LNCAP (cell line): ENCODE measurements around the gene CFAP119.

Source experiments
- TF ChIP-seq, protein P1 (sequence below): fragments of 450-650 bp; IDR thresholded peaks from 2 replicates; pipeline ENCODE4 v1.5.1; 2017; ENCODE audit warnings: mild to moderate bottlenecking

Gene CFAP119

DNA sequence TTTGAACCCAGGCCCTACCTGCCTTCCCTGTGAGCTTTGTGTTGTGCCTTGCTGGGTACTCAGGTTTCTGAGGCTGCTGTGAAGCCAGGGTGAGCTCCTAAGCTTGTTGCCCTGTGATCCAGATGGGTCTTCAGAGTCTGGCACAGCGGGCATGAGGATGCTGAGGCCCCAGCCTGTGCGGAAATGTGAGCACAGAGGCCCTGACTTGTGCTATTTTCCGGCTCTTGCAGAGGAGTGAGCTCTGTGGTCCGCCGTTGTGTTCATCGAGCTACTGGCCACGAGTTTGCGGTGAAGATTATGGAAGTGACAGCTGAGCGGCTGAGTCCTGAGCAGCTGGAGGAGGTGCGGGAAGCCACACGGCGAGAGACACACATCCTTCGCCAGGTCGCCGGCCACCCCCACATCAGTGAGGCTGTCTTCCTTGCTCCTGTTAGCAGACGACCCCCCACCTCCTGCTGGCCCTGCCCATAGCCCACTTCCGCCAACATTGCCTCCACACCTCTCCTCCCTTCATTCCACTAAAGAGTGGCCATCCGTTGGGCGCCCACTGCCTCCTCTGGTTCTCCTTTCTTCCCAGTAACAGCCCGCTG is 10.9 kb downstream of the CFAP119 start:
- TF ChIP-seq, protein P1, sequence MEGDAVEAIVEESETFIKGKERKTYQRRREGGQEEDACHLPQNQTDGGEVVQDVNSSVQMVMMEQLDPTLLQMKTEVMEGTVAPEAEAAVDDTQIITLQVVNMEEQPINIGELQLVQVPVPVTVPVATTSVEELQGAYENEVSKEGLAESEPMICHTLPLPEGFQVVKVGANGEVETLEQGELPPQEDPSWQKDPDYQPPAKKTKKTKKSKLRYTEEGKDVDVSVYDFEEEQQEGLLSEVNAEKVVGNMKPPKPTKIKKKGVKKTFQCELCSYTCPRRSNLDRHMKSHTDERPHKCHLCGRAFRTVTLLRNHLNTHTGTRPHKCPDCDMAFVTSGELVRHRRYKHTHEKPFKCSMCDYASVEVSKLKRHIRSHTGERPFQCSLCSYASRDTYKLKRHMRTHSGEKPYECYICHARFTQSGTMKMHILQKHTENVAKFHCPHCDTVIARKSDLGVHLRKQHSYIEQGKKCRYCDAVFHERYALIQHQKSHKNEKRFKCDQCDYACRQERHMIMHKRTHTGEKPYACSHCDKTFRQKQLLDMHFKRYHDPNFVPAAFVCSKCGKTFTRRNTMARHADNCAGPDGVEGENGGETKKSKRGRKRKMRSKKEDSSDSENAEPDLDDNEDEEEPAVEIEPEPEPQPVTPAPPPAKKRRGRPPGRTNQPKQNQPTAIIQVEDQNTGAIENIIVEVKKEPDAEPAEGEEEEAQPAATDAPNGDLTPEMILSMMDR: no peak

DNA sequence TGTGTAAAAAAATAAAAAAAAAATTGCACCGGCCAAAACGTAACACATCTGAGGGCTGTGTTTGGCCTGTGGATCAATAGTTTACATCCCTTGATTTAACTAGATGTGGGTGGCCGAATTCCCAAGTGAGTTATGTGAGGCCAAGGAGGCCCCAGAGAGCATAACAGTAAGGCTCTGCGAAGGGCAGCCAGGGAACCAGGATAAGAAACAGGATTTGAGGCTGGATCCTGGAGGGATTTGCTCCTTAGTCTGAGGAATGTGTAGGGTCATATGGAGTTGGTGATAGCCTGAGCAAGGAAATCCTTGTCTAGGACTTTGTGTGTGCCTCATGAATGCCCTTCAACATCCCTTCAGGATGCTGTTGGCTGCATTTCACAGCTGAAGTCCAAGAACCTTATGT is 11.7 kb downstream of the CFAP119 start:
- TF ChIP-seq, protein P1: no peak

DNA sequence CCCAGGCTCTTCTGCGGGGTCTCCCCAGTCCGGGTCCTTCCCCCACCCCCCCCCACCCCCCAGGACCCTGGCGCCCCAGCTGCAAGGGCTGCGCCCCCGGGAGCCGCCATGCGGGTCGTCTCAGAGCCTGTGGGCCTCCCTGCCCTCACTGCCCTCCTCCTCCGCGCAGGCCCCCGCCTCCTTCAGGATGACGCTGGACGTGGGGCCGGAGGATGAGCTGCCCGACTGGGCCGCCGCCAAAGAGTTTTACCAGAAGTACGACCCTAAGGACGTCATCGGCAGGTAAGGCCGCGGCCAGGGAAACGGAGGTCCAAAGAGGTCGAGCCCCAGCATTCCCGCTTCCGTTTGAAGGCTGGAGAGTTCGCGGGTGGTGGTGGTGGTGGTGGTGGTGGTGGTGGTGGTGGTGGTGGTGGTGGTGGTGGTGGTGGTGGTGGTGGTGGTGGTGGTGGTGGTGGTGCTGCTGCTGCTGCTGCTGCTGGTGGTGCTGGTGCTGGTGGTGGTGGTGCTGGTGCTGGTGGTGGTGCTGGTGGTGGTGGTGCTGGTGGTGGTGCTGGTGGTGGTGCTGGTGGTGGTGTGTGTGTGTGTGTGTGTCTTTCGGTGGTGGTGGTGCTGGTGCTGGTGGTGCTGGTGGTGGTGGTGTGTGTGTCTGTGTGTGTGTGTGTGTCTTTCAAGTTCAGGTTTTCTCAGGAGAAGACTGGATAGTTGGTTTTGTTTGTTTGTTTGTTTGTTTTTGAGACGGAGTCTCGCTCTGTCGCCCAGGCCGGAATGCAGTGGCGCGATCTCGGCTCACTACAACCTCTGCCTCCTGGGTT is 13.0 kb downstream of the CFAP119 start:
- TF ChIP-seq, protein P1: no peak

DNA sequence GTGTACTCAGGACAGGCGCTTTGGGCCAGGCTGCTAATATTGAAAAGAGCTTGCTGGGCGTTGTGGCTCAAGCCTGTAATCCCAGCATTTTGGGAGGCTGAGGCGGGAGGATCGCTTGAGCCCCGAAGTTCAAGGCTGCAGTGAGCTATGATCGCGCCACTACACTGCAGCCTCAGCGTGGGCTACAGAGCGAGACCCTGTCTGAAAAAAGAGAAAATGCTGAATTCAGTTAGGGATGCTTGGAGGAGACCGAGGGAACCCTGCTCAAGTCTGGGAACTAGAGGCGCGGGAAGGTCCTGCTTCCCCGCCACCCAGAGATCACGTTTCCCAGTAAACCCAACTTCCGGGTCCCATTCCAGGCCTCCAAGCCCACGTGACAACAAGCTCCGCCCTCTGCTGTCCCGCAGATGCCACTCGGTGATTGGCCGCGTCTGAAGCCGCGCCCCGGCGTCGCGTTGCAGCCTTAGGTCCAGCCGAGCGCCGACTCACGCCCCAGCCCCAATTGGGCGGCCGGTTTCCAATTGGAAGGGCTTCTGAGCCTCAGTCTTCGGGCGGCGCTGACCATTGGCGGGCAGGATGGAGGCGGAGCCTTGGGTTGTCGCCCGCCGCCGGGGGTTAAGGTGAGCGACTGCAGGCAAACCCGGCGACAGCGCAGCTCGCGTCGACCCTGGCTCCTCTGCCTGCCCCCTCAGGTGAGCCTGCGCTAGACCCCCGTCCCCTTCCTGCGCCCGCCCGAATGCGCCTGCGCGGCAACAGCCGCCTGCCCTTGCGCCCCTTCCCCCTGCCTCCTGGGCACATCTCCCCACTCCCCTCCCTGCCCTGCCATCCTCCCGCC is 13.8 kb downstream of the CFAP119 start, which contains the start of gene PHKG2:
Gene PHKG2 (plus strand): TSS at position 627 of the 835 bp plus-strand sequence. CDS start 396 bp downstream, outside the sequence.
- TF ChIP-seq, protein P1: no peak

DNA sequence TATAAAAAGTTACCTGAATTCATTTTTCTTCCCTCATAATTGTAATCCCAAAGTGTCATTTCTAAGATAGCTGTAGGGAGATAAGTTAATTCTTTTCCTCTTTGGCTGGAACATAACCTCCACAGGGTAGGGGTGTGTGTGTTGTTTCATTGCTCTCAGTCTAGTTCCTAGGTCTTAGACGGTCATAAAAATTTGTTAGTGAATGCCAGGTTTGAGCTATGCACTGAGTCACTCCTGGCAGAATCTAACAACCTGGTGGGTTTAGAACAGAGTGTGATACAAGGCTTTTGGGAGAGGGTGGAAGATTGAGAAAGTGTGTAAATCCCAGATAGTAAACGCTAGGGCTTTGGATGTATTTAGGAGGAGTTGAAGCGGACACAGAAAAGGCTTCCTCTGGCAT is 14.5 kb downstream of the CFAP119 start:
- TF ChIP-seq, protein P1: no peak

DNA sequence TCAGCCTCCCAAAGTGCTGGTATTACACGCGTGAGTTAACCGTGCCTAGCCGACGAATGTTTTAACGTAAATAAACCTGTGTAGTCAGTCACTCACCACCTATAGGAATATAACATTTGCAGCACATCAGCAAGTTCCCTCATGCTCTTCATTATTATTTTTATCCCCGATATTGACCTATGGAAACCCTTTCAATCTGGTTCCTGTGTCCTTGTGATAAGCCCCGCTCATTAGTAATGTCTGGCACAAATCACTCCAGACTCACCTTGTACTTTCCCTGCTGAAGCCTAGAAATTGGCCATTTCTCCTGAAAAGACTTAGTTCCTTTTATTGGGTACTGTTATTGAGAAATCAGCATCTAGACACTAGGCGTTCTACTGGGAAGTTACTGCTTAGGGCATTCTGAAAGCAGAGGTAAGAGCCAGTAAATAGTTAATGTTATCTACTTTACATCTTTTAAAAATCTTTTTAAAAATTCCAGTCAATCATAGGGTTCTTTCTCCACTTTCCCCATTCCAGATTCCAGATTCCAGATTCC is 15.2 kb downstream of the CFAP119 start:
- TF ChIP-seq, protein P1: no peak

DNA sequence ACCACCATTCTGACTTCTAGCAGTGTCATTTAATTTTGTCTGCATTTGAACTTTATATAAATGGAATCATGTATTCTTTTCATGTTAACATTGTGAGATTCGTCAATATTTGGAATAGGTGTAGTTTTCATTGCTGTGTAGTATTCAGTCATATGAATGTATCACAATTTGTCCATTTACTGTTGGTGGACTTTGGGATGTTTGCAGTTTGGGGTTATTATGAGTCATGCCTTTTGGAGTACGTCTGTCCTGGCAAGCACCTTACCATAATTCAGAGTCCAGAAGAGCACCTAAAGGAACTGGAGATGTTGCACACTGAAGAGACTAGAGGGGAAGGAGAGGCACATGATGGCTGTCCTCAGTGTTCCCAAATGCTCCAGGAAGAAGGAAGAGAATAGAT is 16.8 kb downstream of the CFAP119 start:
- TF ChIP-seq, protein P1: no peak
